Cardiac septum (tissue), 1 donor: ENCODE measurements around the gene LCNL1. TPM values are rescaled to one million over a fixed set of nuclear protein-coding genes. Genes with fewer than 3 reads are reported as not detected.
A peak's percentile ranks its signal among the peaks of the same experiment; 100 is the strongest.

Experiments
- DNase-seq: peaks from one replicate; pipeline ENCODE4 v3.0.0-alpha.2; 2020; ENCODE audit warnings: low spot score
- intact Hi-C: fragments of 100-400 bp; cut with DNase I; formaldehyde crosslinking; loops from one replicate; pipeline ENCODE4 v1.14.0; 2022
- total RNA-seq: library from RNA; stranded (reverse); fragmentation: NEBNext Ultra II Directional; extraction: Animal tissue kit (Norgen Biotek cat#: 25700); gene quantifications from one replicate; pipeline ENCODE4 v1.2.1, GENCODE V29; 2021
- donor health status: DM: no; HTN: no; CAD: no.

LCNL1 gene
- total RNA-seq, 1 donor from 2014 or later, result 5.9 TPM

GRCh38 chr9:136983656-136984314 is 992 bp downstream of the LCNL1 start:
- DNase-seq, result no peak

DNA sequence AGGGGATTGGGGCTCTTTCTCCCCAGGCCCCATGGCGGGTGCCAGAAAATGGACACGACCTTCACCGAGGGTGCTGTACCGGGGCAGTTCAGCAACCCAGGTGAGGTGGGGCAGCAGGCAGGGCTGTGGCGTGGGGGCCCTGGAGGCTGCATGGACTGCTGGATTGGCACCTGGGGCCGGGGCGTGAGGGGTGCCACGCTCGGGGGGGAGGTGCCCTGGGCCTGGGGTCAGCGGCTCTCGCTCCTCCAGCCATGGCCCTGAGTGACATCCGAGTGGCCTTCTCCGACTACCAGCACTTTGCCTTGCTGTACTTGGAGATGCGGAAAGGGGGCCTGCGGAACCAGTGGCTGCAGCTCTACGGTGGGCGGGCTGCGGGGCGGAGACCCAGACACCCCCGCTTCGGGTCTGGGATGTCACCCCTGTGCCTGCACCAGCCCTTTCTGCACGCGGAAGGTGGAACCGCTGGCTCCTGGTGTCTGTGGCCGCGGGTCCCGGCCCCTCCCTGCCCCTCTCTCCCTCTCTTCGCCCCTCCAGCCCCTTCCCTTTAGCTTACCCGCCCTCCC is 1.8 kb downstream of the LCNL1 start:
- intact Hi-C loops, result no loop called here
- no peak for DNase-seq

More at GRCh38 chr9:136983656-136984314, 992 bp downstream of the LCNL1 start:
- intact Hi-C loops, result no loop called here

GRCh38 chr9:136985027-136985602 is 2.3 kb downstream of the LCNL1 start:
- no peak for DNase-seq
- intact Hi-C loops, result no loop called here

- intact Hi-C loops, result no loop called here
- DNase-seq, result no peak
These were observed 3.1 kb downstream of the LCNL1 start for GRCh38 chr9:136985853-136986252.

GRCh38 chr9:136988872-136989271 is 6.1 kb downstream of the LCNL1 start:
- intact Hi-C loops, result no loop called here
- DNase-seq, result no peak

- intact Hi-C loops, result no loop called here
- no peak for DNase-seq
These were observed 7.6 kb downstream of the LCNL1 start for GRCh38 chr9:136990242-136990911.

- DNase-seq, result peak; percentile 98
These were observed 9.4 kb downstream of the LCNL1 start, which contains the start of gene PAXX for GRCh38 chr9:136991993-136992818. TSS of gene PAXX (plus strand) at chr9:136992422. CDS start at chr9:136992444, 22 bp downstream.

GRCh38 chr9:136992819-136993369 is 10.1 kb downstream of the LCNL1 start:
- no peak for DNase-seq
- intact Hi-C loops, result loop anchor here (2.0 kb wide), 1 partner anchor 16 kb away; the partner anchor contains the start of gene PTGDS

More at GRCh38 chr9:136991993-136992818, 9.4 kb downstream of the LCNL1 start, which contains the start of gene PAXX:
- intact Hi-C loops, result loop anchor here (2.0 kb wide), 1 partner anchor 15 kb away; the partner anchor contains the start of gene PTGDS

DNA sequence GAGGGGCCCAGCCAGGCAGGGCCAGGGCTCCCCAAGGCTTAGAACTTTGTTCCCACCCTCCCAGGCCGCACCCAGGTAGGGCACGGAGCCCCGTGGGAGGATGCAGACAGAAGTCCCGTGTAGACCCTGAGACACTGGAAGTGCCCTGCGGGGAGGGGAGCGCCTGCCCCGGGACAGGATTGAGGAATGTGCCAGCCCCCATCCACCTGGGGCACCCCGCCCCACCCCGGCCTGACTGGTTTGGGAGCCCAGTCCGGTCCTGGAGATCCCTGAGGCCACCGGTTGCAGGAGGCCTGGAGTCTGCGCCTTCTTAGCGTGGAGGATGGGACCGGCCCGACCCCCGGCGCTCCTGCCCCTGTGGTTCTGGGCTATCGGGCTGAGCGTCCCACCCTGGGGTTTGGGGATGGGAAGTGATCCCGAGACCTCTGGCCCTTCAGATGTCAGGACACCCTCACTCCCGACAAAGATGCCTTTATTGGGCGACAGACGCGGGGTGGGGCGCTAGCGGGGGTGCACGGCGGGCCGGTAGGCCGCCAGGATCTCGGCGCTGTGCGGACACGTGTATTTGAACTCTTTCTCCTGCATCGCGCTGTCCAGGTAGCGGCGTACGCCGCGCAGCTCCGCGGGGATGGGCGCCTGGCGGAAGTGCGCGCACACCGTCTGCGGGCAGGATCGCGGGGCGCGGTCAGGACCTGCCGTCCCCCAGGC is 11.5 kb downstream of the LCNL1 start:
- intact Hi-C loops, result no loop called here
- DNase-seq, result no peak

- intact Hi-C loops, result no loop called here
- no peak for DNase-seq
These were observed 12.1 kb downstream of the LCNL1 start for GRCh38 chr9:136994888-136995230.

GRCh38 chr9:136995362-136995761 is 12.6 kb downstream of the LCNL1 start:
- intact Hi-C loops, result no loop called here
- no peak for DNase-seq

- DNase-seq, result no peak
These were observed 13.0 kb downstream of the LCNL1 start for GRCh38 chr9:136995772-136996311.

DNA sequence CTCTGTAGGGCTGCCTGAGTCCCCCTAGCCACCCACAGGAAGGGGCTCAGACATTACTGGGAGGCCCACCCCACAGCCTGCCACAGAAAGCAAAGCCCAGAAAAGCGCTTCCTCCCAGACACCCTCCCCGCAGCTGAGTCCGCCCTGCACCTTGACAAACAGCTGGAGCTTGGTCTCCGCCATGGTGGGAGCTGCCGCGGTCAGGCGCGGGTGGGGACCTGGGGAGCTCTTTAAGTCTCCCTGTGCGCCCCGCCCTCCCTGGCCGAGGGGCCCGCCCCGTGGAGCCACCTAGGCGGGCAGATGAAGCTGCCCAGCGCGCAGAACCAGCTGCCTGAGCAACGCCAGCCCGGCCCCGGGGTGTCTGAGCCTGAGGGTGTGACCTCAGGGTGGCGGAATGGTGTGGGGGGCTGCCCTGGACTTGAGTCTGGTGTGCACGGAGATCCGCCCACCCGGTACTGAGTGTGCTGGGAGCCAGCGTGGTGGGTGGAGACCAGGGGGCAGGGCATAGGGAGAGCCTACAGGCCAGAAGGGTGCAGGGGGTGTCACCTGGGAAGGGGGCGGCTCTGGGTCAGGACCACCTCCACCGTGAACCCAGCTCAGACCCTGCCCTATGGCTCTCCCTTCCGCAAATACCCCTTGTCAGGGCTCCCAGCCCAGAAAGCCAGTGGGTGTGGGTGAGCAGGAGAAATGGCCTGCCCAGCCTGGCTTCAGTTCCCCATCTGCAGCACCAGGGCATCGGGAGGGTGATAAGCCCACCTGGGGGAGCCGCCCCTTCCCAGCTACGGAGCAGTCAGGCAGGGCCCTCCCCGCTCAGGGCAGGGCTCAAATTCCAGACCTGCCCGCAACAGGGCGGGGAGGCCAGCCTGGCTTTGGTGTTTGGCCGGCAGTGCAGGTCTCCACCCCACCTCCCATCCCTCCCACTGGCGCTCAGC is 13.8 kb downstream of the LCNL1 start, which contains the start of gene CLIC3:
TSS of gene CLIC3 (minus strand) at position 208 of the 932 bp plus-strand sequence. CDS start at position 183, 25 bp downstream.
- intact Hi-C loops, result no loop called here
- no peak for DNase-seq

More at GRCh38 chr9:136995772-136996311, 13.0 kb downstream of the LCNL1 start:
- intact Hi-C loops, result no loop called here

DNA sequence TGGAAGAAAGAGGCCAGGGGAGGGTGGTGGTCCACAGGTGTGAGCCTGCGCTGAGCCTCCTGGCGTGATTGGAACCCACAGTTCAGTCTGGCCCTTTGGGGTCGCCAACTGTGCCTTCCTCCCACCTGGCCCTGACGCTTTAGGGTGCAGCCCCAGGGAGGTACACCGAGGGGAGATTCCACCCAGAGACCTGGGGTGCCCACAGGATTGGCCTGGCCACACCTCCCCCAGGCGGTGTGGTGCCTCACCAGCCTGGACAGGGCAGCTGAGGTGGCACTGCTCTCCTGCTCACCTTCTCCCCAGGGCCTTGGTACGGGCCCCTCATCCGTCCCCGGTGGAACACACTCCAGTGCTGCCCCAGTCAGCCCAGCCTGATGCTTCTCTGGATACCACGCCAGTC is 14.6 kb downstream of the LCNL1 start:
- intact Hi-C loops, result no loop called here
- DNase-seq, result no peak

- DNase-seq, result no peak
These were observed 15.0 kb downstream of the LCNL1 start for GRCh38 chr9:136997830-136998234.

GRCh38 chr9:137000177-137000930 is 17.6 kb downstream of the LCNL1 start:
- no peak for DNase-seq
- intact Hi-C loops, result no loop called here

More at GRCh38 chr9:136997830-136998234, 15.0 kb downstream of the LCNL1 start:
- intact Hi-C loops, result no loop called here
